H1 (cell line): ENCODE data around the gene HS6ST3. TPM values are rescaled to one million over a fixed set of nuclear protein-coding genes. Genes with fewer than 3 reads are reported as not detected.

Source experiments
- CTCF ChIA-PET: fragments of 300-600 bp; sonication (Branson Sonifier 250); formaldehyde crosslinking; loops from one replicate; lab custom pipeline; 2021; ENCODE audit not compliant: partially characterized antibody; lab: Charles Lee
- POLR2A ChIA-PET: fragments of 300-600 bp; sonication (Branson Sonifier 250); formaldehyde crosslinking; loops from one replicate; lab custom pipeline; 2021; ENCODE audit warnings: inconsistent platforms; ENCODE audit not compliant: partially characterized antibody; lab: Charles Lee
- DNase-seq, 2 experiments: peaks; one replicate each; pipeline versions ENCODE4 v3.0.0 to v3.0.0-alpha.2; 2010 to 2022; ENCODE audit warnings: low spot score in 2 of 2, low read depth in 1 of 2, mixed read lengths in 1 of 2
- FAIRE-seq: peaks from 2 replicates; lab custom pipeline; 2011; peaks lifted over from hg19 to GRCh38; lab: Jason Lieb, UNC
- H2AFZ ChIP-seq: 2 replicates; pipeline ENCODE4 v1.8.1; 2012; ENCODE audit warnings: low read length, inconsistent platforms
- H2AK5ac ChIP-seq: 2 replicates; pipeline ENCODE4 v1.6.1; 2013; ENCODE audit warnings: low read depth, low read length
- H2BK120ac ChIP-seq: replicated peaks from 2 replicates; pipeline ENCODE3; 2013; ENCODE audit warnings: low read depth, low read length, inconsistent platforms
- H2BK12ac ChIP-seq: 2 replicates; pipeline ENCODE4 v1.6.1; 2013; ENCODE audit warnings: low read depth, low read length
- H2BK15ac ChIP-seq: 2 replicates; pipeline ENCODE4 v1.6.1; 2013; ENCODE audit warnings: low read length
- H2BK20ac ChIP-seq: 2 replicates; pipeline ENCODE4 v1.6.1; 2013; ENCODE audit warnings: low read length
- H2BK5ac ChIP-seq: 2 replicates; pipeline ENCODE4 v1.6.1; 2013; ENCODE audit warnings: low read depth, low read length
- H3K14ac ChIP-seq: 2 replicates; pipeline ENCODE4 v1.6.1; 2013; ENCODE audit warnings: inconsistent platforms; ENCODE audit not compliant: insufficient read length
- H3K18ac ChIP-seq: 2 replicates; pipeline ENCODE4 v1.6.1; 2013; ENCODE audit warnings: low read length; ENCODE audit errors: extremely low read depth
- H3K23ac ChIP-seq: 2 replicates; pipeline ENCODE4 v1.6.1; 2013; ENCODE audit warnings: inconsistent platforms; ENCODE audit not compliant: insufficient read length
- H3K23me2 ChIP-seq: 2 replicates; pipeline ENCODE4 v1.6.1; 2013; ENCODE audit warnings: low read depth, low read length
- H3K27ac ChIP-seq: 2 replicates; pipeline ENCODE4 v1.6.1; 2011; ENCODE audit warnings: low read depth, low read length, inconsistent platforms
- H3K27me3 ChIP-seq, 4 experiments: replicated peaks in 1 of 4; 1 replicate in 1 of 4; 2 replicates in 3 of 4; pipeline versions ENCODE4 v1.6.1 to v1.8.1; 2011 to 2013; ENCODE audit warnings: low read length in 3 of 4, mild to moderate bottlenecking in 3 of 4, inconsistent platforms in 2 of 4, mixed read lengths in 2 of 4, moderate library complexity in 1 of 4; ENCODE audit not compliant: control insufficient read depth in 3 of 4, insufficient read depth in 3 of 4; ENCODE audit errors: extremely low read depth in 1 of 4
- H3K36me3 ChIP-seq, 4 experiments: 2 replicates each; pipeline versions ENCODE4 v1.6.1 to v1.8.1; 2011 to 2013; ENCODE audit warnings: mild to moderate bottlenecking in 4 of 4, low read length in 3 of 4, moderate library complexity in 2 of 4, control low read depth in 1 of 4, inconsistent platforms in 1 of 4; ENCODE audit not compliant: insufficient read depth in 4 of 4, control insufficient read depth in 2 of 4
- H3K4ac ChIP-seq: replicated peaks from 2 replicates; pipeline ENCODE3; 2013; ENCODE audit warnings: low read length, low read depth, mixed read lengths, inconsistent platforms; ENCODE audit not compliant: insufficient read length
- H3K4me1 ChIP-seq, 4 experiments: replicated peaks in 1 of 4; 1 replicate in 1 of 4; 2 replicates in 3 of 4; pipeline versions ENCODE4 v1.6.1 to v1.8.1; 2011 to 2013; ENCODE audit warnings: low read length in 3 of 4, inconsistent platforms in 2 of 4, mixed read lengths in 1 of 4; ENCODE audit not compliant: insufficient read depth in 4 of 4, control insufficient read depth in 3 of 4
- H3K4me2 ChIP-seq, 2 experiments: 2 replicates each; pipeline versions ENCODE4 v1.6.1 to v1.8.1; 2011 to 2013; ENCODE audit warnings: low read depth in 2 of 2, low read length in 2 of 2, control low read depth in 1 of 2, inconsistent platforms in 1 of 2, mild to moderate bottlenecking in 1 of 2; ENCODE audit not compliant: insufficient read depth in 1 of 2
- H3K4me3 ChIP-seq, 4 experiments: fragments of 200-600, 300-600 bp in 1 of 4; sonication (generic), shearing (Covaris generic), sonication (Bioruptor Twin) in 1 of 4; 2 replicates each; pipeline versions ENCODE4 v1.5.1 to v1.8.1; 2011 to 2016; ENCODE audit warnings: low read length in 4 of 4, low read depth in 3 of 4, control low read depth in 2 of 4, inconsistent platforms in 2 of 4, mild to moderate bottlenecking in 2 of 4, mixed read lengths in 1 of 4, moderate library complexity in 1 of 4; ENCODE audit not compliant: insufficient read depth in 2 of 4; ENCODE audit errors: extremely low read depth in 1 of 4
- H3K56ac ChIP-seq: replicated peaks from 2 replicates; pipeline ENCODE3; 2013; ENCODE audit warnings: low read depth, mild to moderate bottlenecking, mixed read lengths, low read length, inconsistent platforms; ENCODE audit not compliant: insufficient read length
- H3K79me1 ChIP-seq: 2 replicates; pipeline ENCODE4 v1.6.1; 2013; ENCODE audit warnings: low read depth, low read length, control low read depth
- H3K79me2 ChIP-seq, 2 experiments: 2 replicates each; pipeline versions ENCODE4 v1.6.1 to v1.8.1; 2012 to 2013; ENCODE audit warnings: low read length in 2 of 2, mild to moderate bottlenecking in 2 of 2, inconsistent platforms in 1 of 2; ENCODE audit not compliant: insufficient read depth in 2 of 2, control insufficient read depth in 1 of 2
- H3K9ac ChIP-seq, 4 experiments: replicated peaks in 1 of 4; 1 replicate in 1 of 4; 2 replicates in 3 of 4; pipeline versions ENCODE4 v1.6.1 to v1.8.1; 2011 to 2013; ENCODE audit warnings: low read depth in 3 of 4, low read length in 3 of 4, control low read depth in 2 of 4, mild to moderate bottlenecking in 2 of 4, moderate library complexity in 2 of 4, inconsistent platforms in 1 of 4; ENCODE audit errors: extremely low read depth in 1 of 4
- H3K9me3 ChIP-seq, 2 experiments: 2 replicates each; pipeline versions ENCODE4 v1.6.1 to v1.8.1; 2012 to 2013; ENCODE audit warnings: mild to moderate bottlenecking in 2 of 2, moderate library complexity in 2 of 2, control low read depth in 1 of 2, inconsistent platforms in 1 of 2, low read depth in 1 of 2, low read length in 1 of 2, mixed read lengths in 1 of 2; ENCODE audit not compliant: insufficient read depth in 2 of 2
- H4K20me1 ChIP-seq, 2 experiments: replicated peaks in 1 of 2; 2 replicates each; pipeline versions ENCODE3 to v1.8.1; 2011 to 2013; ENCODE audit warnings: inconsistent platforms in 2 of 2, low read length in 2 of 2, mild to moderate bottlenecking in 1 of 2; ENCODE audit not compliant: insufficient read depth in 2 of 2, control insufficient read depth in 1 of 2
- H4K5ac ChIP-seq: 2 replicates; pipeline ENCODE4 v1.6.1; 2013; ENCODE audit warnings: low read length, low read depth, mixed read lengths, inconsistent platforms; ENCODE audit not compliant: insufficient read length
- H4K8ac ChIP-seq: 2 replicates; pipeline ENCODE4 v1.8.0; 2013; ENCODE audit warnings: mild to moderate bottlenecking, moderate library complexity, low read length, inconsistent platforms; ENCODE audit not compliant: insufficient read depth; ENCODE audit errors: extremely low read depth
- H4K91ac ChIP-seq: replicated peaks from 2 replicates; pipeline ENCODE3; 2013; ENCODE audit warnings: low read length, mixed read lengths, inconsistent platforms; ENCODE audit not compliant: insufficient read length
- HDAC6 ChIP-seq: IDR thresholded peaks from one replicate; pipeline ENCODE4 v1.7.1; 2012; ENCODE audit warnings: low read depth, mild to moderate bottlenecking, inconsistent platforms, low read length, moderate library complexity
- KDM4A ChIP-seq: IDR thresholded peaks from one replicate; pipeline ENCODE4 v1.7.1; 2012; ENCODE audit warnings: low read depth, mild to moderate bottlenecking, moderate library complexity, low read length, inconsistent platforms; ENCODE audit not compliant: severe bottlenecking
- POLR2AphosphoS5 ChIP-seq: IDR thresholded peaks from 2 replicates; pipeline ENCODE4 v1.6.1; 2011; ENCODE audit warnings: low read depth, low read length
- RBBP5 ChIP-seq: IDR thresholded peaks from 2 replicates; pipeline ENCODE4 v1.7.1; 2012; ENCODE audit warnings: low read depth, mild to moderate bottlenecking, inconsistent platforms, low read length, moderate library complexity, borderline replicate concordance
- SP4 ChIP-seq: IDR thresholded peaks from 2 replicates; pipeline ENCODE4 v1.6.1; 2012; ENCODE audit warnings: low read length, inconsistent platforms
- WGBS, 2 experiments: shearing (Covaris generic) in 1 of 2; methylation state at CpG; one replicate each; pipeline versions ENCODE4 v1.1.6 to v1.1.7; 2013 to 2015; ENCODE audit warnings: low lambda C conversion rate in 2 of 2, mixed read lengths in 2 of 2, inconsistent platforms in 1 of 2, low coverage in 1 of 2, missing lambda C conversion rate in 1 of 2; ENCODE audit not compliant: insufficient replicate concordance in 2 of 2, insufficient coverage in 1 of 2, insufficient read length in 1 of 2; ENCODE audit errors: extremely low coverage in 1 of 2, missing lambda C conversion rate in 1 of 2; 5-methylcytosine and 5-hydroxymethylcytosine counted together
- polyA plus RNA-seq, 7 experiments: library from polyadenylated mRNA; depleted of rRNA in 3 of 7; stranded (reverse) in 5 of 7; unstranded in 2 of 7; fragments of >200 nt in 5 of 7; fragments of 200-250 nt in 2 of 7; gene quantifications; 1 replicate in 5 of 7; 2 replicates in 1 of 7; 4 replicates in 1 of 7; pipeline versions ENCODE4 v1.2.1 to v1.2.3, GENCODE V29; 2011 to 2013; ENCODE audit warnings: missing spikeins in 2 of 7, mixed read lengths in 2 of 7
- total RNA-seq: library from RNA; stranded (reverse); fragmentation: NEBNext Ultra II Directional; extraction: Animal tissue kit (Norgen Biotek cat#: 25700); gene quantifications from 2 replicates; pipeline ENCODE4 v1.2.1, GENCODE V29; 2021
- TF ChIP-seq, protein P1 (sequence below): IDR thresholded peaks from 2 replicates; pipeline ENCODE4 v1.6.1; 2011; ENCODE audit warnings: low read length, improper control_type of control experiment
- TF ChIP-seq, protein P2 (sequence below), 3 experiments: IDR thresholded peaks; 1 replicate in 2 of 3; 2 replicates in 1 of 3; pipeline versions ENCODE4 v1.5.1 to v1.6.1; 2011; ENCODE audit warnings: low read length in 3 of 3, mild to moderate bottlenecking in 3 of 3, inconsistent platforms in 2 of 3, low read depth in 1 of 3, moderate library complexity in 1 of 3; ENCODE audit not compliant: insufficient read depth in 1 of 3; ENCODE audit errors: control extremely low read depth in 1 of 3
- TF ChIP-seq, protein P3 (sequence below): IDR thresholded peaks from 2 replicates; pipeline ENCODE4 v1.6.1; 2012; ENCODE audit warnings: low read length, inconsistent platforms

Gene HS6ST3
- total and polyA plus RNA-seq, 2 of the 8 experiments (the other 6 are each of a cell fraction or from before 2014, with no cell fraction given): 0.45 to 1.2 TPM

DNA sequence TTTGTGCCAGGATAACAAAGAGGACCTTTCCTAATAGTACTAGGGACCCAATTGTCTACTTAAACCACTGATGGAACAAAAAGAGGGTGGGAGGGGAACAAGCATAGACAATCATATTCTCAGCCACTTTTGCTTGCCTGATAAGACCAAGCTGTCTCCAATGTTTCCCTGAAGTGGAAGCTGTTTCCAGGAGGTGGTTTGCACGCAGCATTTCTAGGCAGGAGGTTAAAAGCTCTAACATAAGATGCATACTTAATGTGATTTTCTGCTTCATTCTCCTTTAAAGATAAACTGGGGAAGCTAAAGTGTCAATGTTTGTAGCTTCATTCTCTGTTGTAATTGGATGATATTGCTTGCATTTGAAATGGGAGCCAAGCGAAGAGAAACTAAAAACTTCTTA is 442.9 kb downstream of the HS6ST3 start:
- H3K18ac ChIP-seq: no peak overlapping the region
- no peak overlapping the region for H2BK15ac ChIP-seq
- no peak overlapping the region for H2BK12ac ChIP-seq
- H3K36me3 ChIP-seq: no peaks in the 10 kb centered on the region
- no peaks in the 10 kb centered on the region for H3K4me1 ChIP-seq
- no peaks in the 10 kb centered on the region for H4K20me1 ChIP-seq
- no peak overlapping the region for H4K91ac ChIP-seq
- DNase-seq (no peak), FAIRE-seq (no peak)
- H3K4ac ChIP-seq: no peak overlapping the region
- H3K27ac ChIP-seq: no peak overlapping the region
- ChIA-PET CTCF (interaction anchor here (1.1 to 1.5 kb wide), 2 partner anchors 9 to 14 kb away, joined by 3 read pairs; no protein-coding TSS in a partner anchor), POLR2A (no interaction called here)
- H2BK120ac ChIP-seq: no peak overlapping the region
- H2AFZ ChIP-seq: no peak overlapping the region
- H3K27me3 ChIP-seq: no peaks in the 10 kb centered on the region
- H3K9ac ChIP-seq: no peak overlapping the region
- TF ChIP-seq, protein P1, sequence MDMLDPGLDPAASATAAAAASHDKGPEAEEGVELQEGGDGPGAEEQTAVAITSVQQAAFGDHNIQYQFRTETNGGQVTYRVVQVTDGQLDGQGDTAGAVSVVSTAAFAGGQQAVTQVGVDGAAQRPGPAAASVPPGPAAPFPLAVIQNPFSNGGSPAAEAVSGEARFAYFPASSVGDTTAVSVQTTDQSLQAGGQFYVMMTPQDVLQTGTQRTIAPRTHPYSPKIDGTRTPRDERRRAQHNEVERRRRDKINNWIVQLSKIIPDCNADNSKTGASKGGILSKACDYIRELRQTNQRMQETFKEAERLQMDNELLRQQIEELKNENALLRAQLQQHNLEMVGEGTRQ: no peak
- no peak for TF ChIP-seq SP4
- TF ChIP-seq KDM4A: no peak
- TF ChIP-seq, protein P2, sequence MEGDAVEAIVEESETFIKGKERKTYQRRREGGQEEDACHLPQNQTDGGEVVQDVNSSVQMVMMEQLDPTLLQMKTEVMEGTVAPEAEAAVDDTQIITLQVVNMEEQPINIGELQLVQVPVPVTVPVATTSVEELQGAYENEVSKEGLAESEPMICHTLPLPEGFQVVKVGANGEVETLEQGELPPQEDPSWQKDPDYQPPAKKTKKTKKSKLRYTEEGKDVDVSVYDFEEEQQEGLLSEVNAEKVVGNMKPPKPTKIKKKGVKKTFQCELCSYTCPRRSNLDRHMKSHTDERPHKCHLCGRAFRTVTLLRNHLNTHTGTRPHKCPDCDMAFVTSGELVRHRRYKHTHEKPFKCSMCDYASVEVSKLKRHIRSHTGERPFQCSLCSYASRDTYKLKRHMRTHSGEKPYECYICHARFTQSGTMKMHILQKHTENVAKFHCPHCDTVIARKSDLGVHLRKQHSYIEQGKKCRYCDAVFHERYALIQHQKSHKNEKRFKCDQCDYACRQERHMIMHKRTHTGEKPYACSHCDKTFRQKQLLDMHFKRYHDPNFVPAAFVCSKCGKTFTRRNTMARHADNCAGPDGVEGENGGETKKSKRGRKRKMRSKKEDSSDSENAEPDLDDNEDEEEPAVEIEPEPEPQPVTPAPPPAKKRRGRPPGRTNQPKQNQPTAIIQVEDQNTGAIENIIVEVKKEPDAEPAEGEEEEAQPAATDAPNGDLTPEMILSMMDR (IDR thresholded peaks at IDR 0.05; ENCODE audit: control extremely low read depth in 1 of 3, insufficient read depth in 1 of 3, low read depth in 1 of 3, low read length in 3 of 3): no peak
- no peak for TF ChIP-seq RBBP5
- TF ChIP-seq, protein P3, sequence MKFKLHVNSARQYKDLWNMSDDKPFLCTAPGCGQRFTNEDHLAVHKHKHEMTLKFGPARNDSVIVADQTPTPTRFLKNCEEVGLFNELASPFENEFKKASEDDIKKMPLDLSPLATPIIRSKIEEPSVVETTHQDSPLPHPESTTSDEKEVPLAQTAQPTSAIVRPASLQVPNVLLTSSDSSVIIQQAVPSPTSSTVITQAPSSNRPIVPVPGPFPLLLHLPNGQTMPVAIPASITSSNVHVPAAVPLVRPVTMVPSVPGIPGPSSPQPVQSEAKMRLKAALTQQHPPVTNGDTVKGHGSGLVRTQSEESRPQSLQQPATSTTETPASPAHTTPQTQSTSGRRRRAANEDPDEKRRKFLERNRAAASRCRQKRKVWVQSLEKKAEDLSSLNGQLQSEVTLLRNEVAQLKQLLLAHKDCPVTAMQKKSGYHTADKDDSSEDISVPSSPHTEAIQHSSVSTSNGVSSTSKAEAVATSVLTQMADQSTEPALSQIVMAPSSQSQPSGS: no peak
- no peak for TF ChIP-seq HDAC6
- TF ChIP-seq POLR2AphosphoS5: no peak
- 100% methylated on average over 2 of the region's 2 CpGs; no CpG with 5 or more reads in 1 of the 2 experiments for WGBS, 2 experiments
- no peak overlapping the region for H2BK20ac ChIP-seq
- H3K56ac ChIP-seq: no peak overlapping the region
- no peaks in the 10 kb centered on the region for H3K9me3 ChIP-seq
- no peak overlapping the region for H4K8ac ChIP-seq
- H3K23ac ChIP-seq: no peak overlapping the region
- no peaks in the 10 kb centered on the region for H3K79me1 ChIP-seq
- H3K23me2 ChIP-seq: no peaks in the 10 kb centered on the region; the same call in 1 of the 2 replicates
- H3K4me3 ChIP-seq: no peak overlapping the region
- no peaks in the 10 kb centered on the region for H3K79me2 ChIP-seq
- no peak overlapping the region for H4K5ac ChIP-seq
- H2AK5ac ChIP-seq: no peak overlapping the region
- H2BK5ac ChIP-seq: no peak overlapping the region
- no peak overlapping the region for H3K14ac ChIP-seq
- H3K4me2 ChIP-seq: no peak overlapping the region
